Lung (tissue), 12 donors: Measurements from ENCODE around the gene SLC38A10. TPM values are rescaled to one million over a fixed set of nuclear protein-coding genes. Genes with fewer than 3 reads are reported as not detected.
A peak's percentile ranks its signal among the peaks of the same experiment; 100 is the strongest.

ENCODE experiments used
- ATAC-seq: fragments of 200-7000 bp; cut with Tn5 transposase; one replicate; pipeline ENCODE4 v1.9.1; 2020; ENCODE audit warnings: moderate number of reproducible peaks; ENCODE audit not compliant: insufficient read depth, low FRiP score
- DNase-seq, 3 donors: peaks; one replicate each; pipeline ENCODE4 v3.0.0-alpha.2; 2013 to 2017
- H3K27ac ChIP-seq, 2 donors: one replicate each; pipeline ENCODE4 v1.5.1; 2013; ENCODE audit warnings: mild to moderate bottlenecking in 2 of 2, moderate library complexity in 2 of 2, control low read depth in 1 of 2, inconsistent platforms in 1 of 2, low read depth in 1 of 2, low read length in 1 of 2
- H3K27me3 ChIP-seq, 3 donors: one replicate each; pipeline ENCODE4 v1.5.1; 2013; ENCODE audit warnings: low read length in 2 of 3; ENCODE audit not compliant: control insufficient read depth in 3 of 3, insufficient read depth in 3 of 3
- H3K36me3 ChIP-seq, 4 donors: one replicate each; pipeline ENCODE4 v1.5.1; 2013; ENCODE audit warnings: low read length in 4 of 4, mild to moderate bottlenecking in 1 of 4, moderate library complexity in 1 of 4; ENCODE audit not compliant: control insufficient read depth in 4 of 4, insufficient read depth in 4 of 4
- H3K4me1 ChIP-seq, 5 donors: one replicate each; pipeline ENCODE4 v1.5.1; 2013; ENCODE audit warnings: low read length in 5 of 5, mild to moderate bottlenecking in 2 of 5, moderate library complexity in 1 of 5; ENCODE audit not compliant: control insufficient read depth in 5 of 5, insufficient read depth in 5 of 5
- H3K4me3 ChIP-seq: one replicate; pipeline ENCODE4 v1.5.1; 2013; ENCODE audit warnings: mild to moderate bottlenecking, control low read depth, moderate library complexity
- H3K9ac ChIP-seq, 2 donors: one replicate each; pipeline ENCODE4 v1.5.1; 2013; ENCODE audit warnings: low read length in 2 of 2, control low read depth in 1 of 2; ENCODE audit not compliant: insufficient read depth in 1 of 2
- H3K9me3 ChIP-seq, 4 donors: one replicate each; pipeline ENCODE4 v1.5.1; 2013; ENCODE audit warnings: low read length in 3 of 4, mild to moderate bottlenecking in 1 of 4, moderate library complexity in 1 of 4; ENCODE audit not compliant: control insufficient read depth in 4 of 4, insufficient read depth in 3 of 4
- CTCF ChIP-seq: IDR thresholded peaks from 2 replicates; pipeline ENCODE4 v1.5.1; 2012; ENCODE audit warnings: mild to moderate bottlenecking; ENCODE audit errors: control extremely low read depth, extremely low read depth
- WGBS, 2 donors: extraction: QIAGEN DNeasy Blood & Tissue Kit; methylation state at CpG; one replicate each; pipeline ENCODE4 v1.1.7; 2013; 5-methylcytosine and 5-hydroxymethylcytosine counted together
- polyA plus RNA-seq, 2 donors: library from polyadenylated mRNA; stranded (reverse); fragments of 200-250 nt; gene quantifications; one replicate each; pipeline ENCODE4 v1.2.1, GENCODE V29; 2013
- total RNA-seq, 2 donors: library from RNA; depleted of rRNA in 1 of 2; stranded (reverse); fragments of >200 nt in 1 of 2; gene quantifications; one replicate each; pipeline ENCODE4 v1.2.1, GENCODE V29; 2014 to 2021
- donor health status: control.
- donor health status: control.
- donor health status: Bipolar disorder and iron deficiency.
- donor health status: healthy.
- donor health status: DM: yes; HTN: yes; CAD: no.

Gene SLC38A10
- total and polyA plus RNA-seq, 4 donors, result 56.0 to 127 (median 82.4) TPM

GRCh38 chr17:81249223-81250040, 45.7 kb downstream of the SLC38A10 start:
- DNase-seq, result peak in 1 of 3 donors; percentile 50
- ATAC-seq, result no peak
- peaks cover 0 to 49% (median 3%) of the 10 kb centered on the region in 4 donors for H3K36me3 ChIP-seq

GRCh38 chr17:81248649-81249048, 46.5 kb downstream of the SLC38A10 start:
- DNase-seq (no peak), ATAC-seq (no peak)
- no peak overlapping the region for H3K27ac ChIP-seq
- no peak overlapping the region for H3K4me3 ChIP-seq
- peaks cover 0 to 25% (median 0%) of the 10 kb centered on the region in 5 donors for H3K4me1 ChIP-seq
- no peak for TF ChIP-seq CTCF
- H3K27me3 ChIP-seq, result no peaks in the 10 kb centered on the region
- WGBS, 2 donors, result 89% methylated on average over 14 to 16 of the region's 16 CpGs
- no peak overlapping the region for H3K9ac ChIP-seq
- H3K9me3 ChIP-seq, result no peaks in the 10 kb centered on the region
- peaks cover 0 to 49% (median 3%) of the 10 kb centered on the region in 4 donors for H3K36me3 ChIP-seq

More at GRCh38 chr17:81249223-81250040, 45.7 kb downstream of the SLC38A10 start:
- WGBS, 2 donors, result 90 to 96% methylated on average over 15 of the region's 15 CpGs
- Histone ChIP-seq H3K4me3 (no peak overlapping the region), H3K9ac (no peak overlapping the region), H3K27ac (no peak overlapping the region), H3K27me3 (no peaks in the 10 kb centered on the region), H3K9me3 (no peaks in the 10 kb centered on the region), H3K4me1 (peaks cover 0 to 27% (median 2%) of the 10 kb centered on the region in 5 donors)
- no peak for TF ChIP-seq CTCF

- no peak for DNase-seq
- no peaks in the 10 kb centered on the region for H3K27me3 ChIP-seq
- H3K4me3 ChIP-seq, result no peak overlapping the region
- WGBS, 2 donors, result 90 to 93% methylated on average over 14 of the region's 15 CpGs
- H3K9ac ChIP-seq, result no peak overlapping the region
- peaks cover 0 to 17% (median 0%) of the 10 kb centered on the region in 5 donors for H3K4me1 ChIP-seq
- ATAC-seq, result no peak
- H3K9me3 ChIP-seq, result no peaks in the 10 kb centered on the region
- no peak for TF ChIP-seq CTCF
- H3K27ac ChIP-seq, result no peak overlapping the region
- peaks cover 0 to 46% (median 3%) of the 10 kb centered on the region in 4 donors for H3K36me3 ChIP-seq
These were observed 47.6 kb downstream of the SLC38A10 start for GRCh38 chr17:81247339-81247990.
